Inflammatory macrophage (primary cell): ENCODE measurements around the gene USP6.
"Not testable (repeated sequence)": the region's sequence is repeated elsewhere in the genome, so short reads cannot be mapped to it uniquely, and the experiment has no call there.

Experiments
- DNase-seq, 2 donors: peaks; one replicate each; pipeline ENCODE4 v3.0.0-alpha.2; 2020 to 2022

Gene USP6

GRCh38 chr17:5194346-5194745 lies 78.5 kb downstream of the USP6 start:
- DNase-seq: no peak

GRCh38 chr17:5198472-5198871 lies 82.6 kb downstream of the USP6 start:
- DNase-seq: no peak

- no peak for DNase-seq
These were observed 84.5 kb downstream of the USP6 start for GRCh38 chr17:5200360-5200759.

GRCh38 chr17:5201011-5201410 lies 85.2 kb downstream of the USP6 start:
- DNase-seq: no peak

GRCh38 chr17:5203178-5203907 lies 87.5 kb downstream of the USP6 start:
- DNase-seq: no peak

- no peak for DNase-seq
These were observed 88.1 kb downstream of the USP6 start for GRCh38 chr17:5203908-5204294.

GRCh38 chr17:5209396-5209795 lies 93.6 kb downstream of the USP6 start:
- DNase-seq: no peak

GRCh38 chr17:5210091-5210490 lies 94.3 kb downstream of the USP6 start:
- no peak for DNase-seq

- peak; percentile 68 to 72 for DNase-seq
These were observed 94.9 kb downstream of the USP6 start for GRCh38 chr17:5210614-5211252.

GRCh38 chr17:5211458-5211857 lies 95.6 kb downstream of the USP6 start:
- peak; percentile 49 to 75 for DNase-seq

- not testable (repeated sequence) for DNase-seq
These were observed 101.7 kb downstream of the USP6 start for GRCh38 chr17:5217562-5217961.

GRCh38 chr17:5219536-5219935 lies 103.7 kb downstream of the USP6 start:
- DNase-seq: no peak

- no peak for DNase-seq
These were observed 104.2 kb downstream of the USP6 start for GRCh38 chr17:5220074-5220473.

GRCh38 chr17:5221912-5222311 lies 106.1 kb downstream of the USP6 start:
- DNase-seq: not testable (repeated sequence)
